Neutrophil (primary cell): ENCODE data around the gene NUMA1.

Source experiments
- H3K27ac ChIP-seq: fragments of 200-600 bp; sonication (generic); 2 replicates; pipeline ENCODE4 v1.5.1; 2016; ENCODE audit warnings: mild to moderate bottlenecking, moderate library complexity
- H3K27me3 ChIP-seq: fragments of 200-600 bp; sonication (generic); 2 replicates; pipeline ENCODE4 v1.6.0; 2016; ENCODE audit warnings: mild to moderate bottlenecking
- H3K36me3 ChIP-seq: fragments of 200-600 bp; sonication (generic); 2 replicates; pipeline ENCODE4 v1.5.1; 2017
- H3K4me1 ChIP-seq, 2 experiments: fragments of 200-600 bp in 1 of 2; sonication (generic) in 1 of 2; 1 replicate in 1 of 2; 2 replicates in 1 of 2; pipeline versions ENCODE4 v1.5.1 to v1.6.1; 2013 to 2016; ENCODE audit warnings: low read depth in 1 of 2, low read length in 1 of 2, mild to moderate bottlenecking in 1 of 2, moderate library complexity in 1 of 2; ENCODE audit not compliant: control insufficient read depth in 1 of 2, insufficient read depth in 1 of 2
- H3K4me3 ChIP-seq, 2 experiments: fragments of 200-600 bp in 1 of 2; sonication (generic) in 1 of 2; 1 replicate in 1 of 2; 2 replicates in 1 of 2; pipeline ENCODE4 v1.5.1; 2013 to 2016; ENCODE audit warnings: low read depth in 1 of 2, low read length in 1 of 2, mild to moderate bottlenecking in 1 of 2, moderate library complexity in 1 of 2
- H3K9me3 ChIP-seq: fragments of 200-600 bp; sonication (generic); 2 replicates; pipeline ENCODE4 v1.5.1; 2016
- TF ChIP-seq, protein P1 (sequence below): fragments of 200-600 bp; sonication (generic); IDR thresholded peaks from 2 replicates; pipeline ENCODE4 v1.5.1; 2016; ENCODE audit warnings: antibody characterized with exemption

NUMA1 gene

DNA sequence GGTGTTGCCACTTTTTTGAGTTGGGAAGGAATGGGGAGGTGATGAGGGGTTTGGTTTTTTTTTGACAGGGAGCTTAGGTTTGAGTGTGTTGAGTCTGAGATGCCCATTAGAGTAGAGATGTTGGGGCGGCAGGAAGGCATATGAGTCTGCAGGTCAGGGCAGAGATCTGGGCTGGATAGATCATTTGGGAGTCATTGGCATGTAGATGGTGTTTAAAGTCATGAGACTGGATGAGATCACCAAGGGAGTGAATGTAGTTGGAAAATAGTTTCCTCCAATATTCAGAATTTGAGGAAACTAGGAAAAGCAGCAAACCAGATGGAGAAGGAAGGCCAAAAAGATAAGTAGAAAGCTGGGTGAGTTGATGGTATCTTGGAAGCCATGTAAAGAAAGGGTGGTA, 34.2 kb upstream of the NUMA1 start:
- H3K4me1 ChIP-seq, result peaks cover 80 to 81% of the 10 kb centered on the region in 2 experiments
- no peak overlapping the region for H3K4me3 ChIP-seq
- H3K27me3 ChIP-seq, result no peaks in the 10 kb centered on the region
- no peaks in the 10 kb centered on the region for H3K36me3 ChIP-seq
- TF ChIP-seq, protein P1, sequence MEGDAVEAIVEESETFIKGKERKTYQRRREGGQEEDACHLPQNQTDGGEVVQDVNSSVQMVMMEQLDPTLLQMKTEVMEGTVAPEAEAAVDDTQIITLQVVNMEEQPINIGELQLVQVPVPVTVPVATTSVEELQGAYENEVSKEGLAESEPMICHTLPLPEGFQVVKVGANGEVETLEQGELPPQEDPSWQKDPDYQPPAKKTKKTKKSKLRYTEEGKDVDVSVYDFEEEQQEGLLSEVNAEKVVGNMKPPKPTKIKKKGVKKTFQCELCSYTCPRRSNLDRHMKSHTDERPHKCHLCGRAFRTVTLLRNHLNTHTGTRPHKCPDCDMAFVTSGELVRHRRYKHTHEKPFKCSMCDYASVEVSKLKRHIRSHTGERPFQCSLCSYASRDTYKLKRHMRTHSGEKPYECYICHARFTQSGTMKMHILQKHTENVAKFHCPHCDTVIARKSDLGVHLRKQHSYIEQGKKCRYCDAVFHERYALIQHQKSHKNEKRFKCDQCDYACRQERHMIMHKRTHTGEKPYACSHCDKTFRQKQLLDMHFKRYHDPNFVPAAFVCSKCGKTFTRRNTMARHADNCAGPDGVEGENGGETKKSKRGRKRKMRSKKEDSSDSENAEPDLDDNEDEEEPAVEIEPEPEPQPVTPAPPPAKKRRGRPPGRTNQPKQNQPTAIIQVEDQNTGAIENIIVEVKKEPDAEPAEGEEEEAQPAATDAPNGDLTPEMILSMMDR, result no peak
- peak overlapping the region; percentile 98 for H3K27ac ChIP-seq
- no peaks in the 10 kb centered on the region for H3K9me3 ChIP-seq

DNA sequence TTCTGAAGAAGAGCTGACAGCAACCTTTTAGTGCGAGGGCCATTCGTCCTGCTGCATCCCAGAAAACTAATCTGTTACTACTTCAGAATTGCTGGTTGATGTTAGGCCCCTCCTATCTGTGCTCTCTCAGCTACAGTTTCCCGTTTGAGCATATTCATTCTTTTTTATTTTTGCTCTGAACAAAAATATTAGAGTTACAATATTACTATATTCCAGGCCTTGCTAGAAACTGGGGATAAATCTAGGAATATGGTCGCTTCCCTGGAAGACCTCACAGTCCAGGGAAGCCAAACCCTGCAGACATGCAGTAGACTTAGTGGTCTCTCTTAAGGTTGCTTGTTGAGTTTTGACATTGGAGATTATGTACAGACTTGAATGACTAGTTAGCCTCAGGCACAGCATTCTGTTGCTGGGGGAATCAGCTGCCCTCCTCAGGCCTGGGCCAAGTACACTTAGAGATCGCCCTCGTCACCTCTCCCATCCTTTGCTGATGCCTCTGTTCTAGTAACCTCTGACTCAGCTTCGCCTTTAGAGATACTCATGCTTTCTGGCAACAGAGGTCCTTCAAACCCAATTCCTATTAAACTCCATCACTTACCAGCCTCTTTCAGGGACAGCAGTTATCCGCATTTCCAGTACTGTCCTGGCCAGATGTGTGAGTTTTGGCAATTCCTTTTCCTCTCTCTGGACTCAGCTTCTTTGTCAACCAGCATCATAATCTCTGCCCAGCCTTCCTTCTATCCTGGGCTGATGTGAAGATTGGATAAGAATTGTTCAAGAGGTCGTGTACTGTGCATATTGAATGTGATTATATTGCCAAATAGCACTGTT, 32.9 kb upstream of the NUMA1 start:
- Histone ChIP-seq H3K36me3 (no peaks in the 10 kb centered on the region), H3K27ac (peak overlapping the region; percentile 98), H3K27me3 (no peaks in the 10 kb centered on the region), H3K4me1 (peaks cover 66 to 68% of the 10 kb centered on the region in 2 experiments), H3K9me3 (no peaks in the 10 kb centered on the region), H3K4me3 (peak overlapping the region; percentile 67 to 78)
- TF ChIP-seq, protein P1, result no peak

DNA sequence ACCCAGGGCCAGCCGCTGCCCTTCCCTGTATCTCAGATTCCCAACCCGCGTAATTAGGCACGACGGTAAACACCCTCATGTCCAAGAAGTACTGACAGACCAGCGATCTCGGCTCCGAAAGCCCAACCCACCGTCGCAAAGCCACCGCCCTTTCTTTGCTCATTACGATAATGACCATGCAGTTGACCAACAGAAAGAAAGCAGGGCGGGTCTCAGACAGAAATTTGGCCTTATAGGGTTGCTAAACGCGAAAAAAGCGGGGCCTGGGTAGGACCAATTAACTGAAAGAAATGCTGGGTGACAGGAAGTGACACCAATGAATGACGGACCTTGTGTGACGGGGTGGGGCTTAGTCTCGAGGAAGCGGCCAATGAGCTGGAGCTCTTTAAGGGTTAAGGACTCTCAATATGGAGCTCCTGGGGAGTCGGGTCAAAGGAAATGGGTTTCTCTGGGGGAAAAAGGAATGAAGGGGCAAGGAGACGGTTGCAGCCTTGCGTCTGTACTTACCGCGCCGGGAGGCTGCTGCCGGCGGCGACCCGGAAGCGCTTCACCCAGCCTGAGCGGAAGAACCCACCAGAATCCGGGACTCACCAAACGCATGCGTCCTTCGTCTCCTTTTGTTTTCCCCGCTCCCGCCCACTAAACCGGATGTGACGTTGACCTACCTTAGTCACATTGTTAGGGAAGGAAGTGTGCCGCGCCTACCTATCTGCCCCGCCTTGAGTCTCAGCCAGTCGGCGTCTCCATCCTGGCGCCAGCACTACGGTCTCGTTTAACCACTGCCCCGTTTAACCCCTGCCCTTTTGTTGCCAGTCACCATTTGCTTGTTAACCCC, 32.0 kb upstream of the NUMA1 start, which contains the start of gene ANAPC15:
TSS of gene ANAPC15 (minus strand) at position 553 of the 835 bp plus-strand sequence. CDS start 1,419 bp downstream, outside the sequence.
- TF ChIP-seq, protein P1, result peak; percentile 29
- Histone ChIP-seq H3K36me3 (no peaks in the 10 kb centered on the region), H3K4me1 (peaks cover 58 to 59% of the 10 kb centered on the region in 2 experiments), H3K27ac (peak within 1 kb of the TSS; percentile 98), H3K9me3 (no peaks in the 10 kb centered on the region), H3K4me3 (peak within 1 kb of the TSS; percentile 67 to 78), H3K27me3 (no peaks in the 10 kb centered on the region)

DNA sequence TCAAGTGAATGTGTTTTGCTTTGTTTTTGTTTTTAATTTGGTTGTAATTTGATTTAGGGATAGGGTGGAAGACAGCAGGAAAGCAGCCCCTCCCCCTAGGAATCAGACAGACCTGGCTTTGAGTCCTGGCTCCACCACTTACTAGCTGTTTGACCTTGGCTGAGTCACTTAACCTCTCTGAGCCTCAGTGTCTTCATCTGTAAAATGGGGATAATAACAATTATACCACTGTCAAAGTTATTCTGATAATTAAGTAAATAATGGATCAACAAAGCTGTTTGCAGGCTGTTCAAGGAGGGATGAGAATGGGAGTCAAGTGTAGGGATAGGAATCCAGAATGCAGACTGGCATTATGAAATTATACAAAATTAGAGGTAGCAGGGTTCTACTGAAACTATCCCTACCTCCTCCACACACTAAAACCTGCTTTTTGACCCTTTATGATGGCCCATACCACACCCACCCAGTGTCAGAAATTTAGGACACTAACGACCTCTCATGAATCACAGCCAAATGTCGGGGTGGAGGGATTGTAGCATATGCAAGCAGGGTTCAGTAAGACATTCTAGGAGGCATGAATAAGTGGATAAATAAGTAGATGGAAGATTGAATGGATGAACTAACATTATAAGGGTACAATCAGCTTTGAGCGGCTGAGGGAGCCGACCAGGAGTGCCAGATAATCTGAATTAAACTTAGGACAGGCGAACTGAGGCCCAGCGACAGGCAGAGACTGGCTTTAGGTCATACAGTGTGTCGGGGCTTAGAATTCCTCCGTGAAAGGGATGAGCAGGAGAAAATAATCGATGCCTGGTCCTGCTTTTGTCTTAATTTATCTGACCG, 31.2 kb upstream of the NUMA1 start:
- H3K4me3 ChIP-seq, result peak overlapping the region; percentile 67 to 78
- H3K4me1 ChIP-seq, result peaks cover 50 to 51% of the 10 kb centered on the region in 2 experiments
- no peaks in the 10 kb centered on the region for H3K27me3 ChIP-seq
- no peaks in the 10 kb centered on the region for H3K36me3 ChIP-seq
- H3K9me3 ChIP-seq, result no peaks in the 10 kb centered on the region
- H3K27ac ChIP-seq, result peak overlapping the region; percentile 98
- TF ChIP-seq, protein P1, result no peak

DNA sequence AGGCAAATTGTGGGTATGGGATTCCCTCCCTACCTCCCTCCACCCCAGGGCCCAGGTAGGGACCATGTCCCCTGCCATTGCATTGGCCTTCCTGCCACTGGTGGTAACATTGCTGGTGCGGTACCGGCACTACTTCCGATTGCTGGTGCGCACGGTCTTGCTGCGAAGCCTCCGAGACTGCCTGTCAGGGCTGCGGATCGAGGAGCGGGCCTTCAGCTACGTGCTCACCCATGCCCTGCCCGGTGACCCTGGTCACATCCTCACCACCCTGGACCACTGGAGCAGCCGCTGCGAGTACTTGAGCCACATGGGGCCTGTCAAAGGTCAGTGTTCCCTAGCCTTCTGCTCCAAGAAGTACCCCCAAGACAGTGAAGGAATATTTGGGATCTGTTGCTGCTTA, 25.5 kb upstream of the NUMA1 start, which contains the start of gene TOMT:
TSS of gene TOMT (plus strand) at position 37 of the 400 bp plus-strand sequence. CDS start at position 65, 28 bp downstream.
- H3K4me3 ChIP-seq, result no peak within 1 kb of the TSS
- no peaks in the 10 kb centered on the region for H3K36me3 ChIP-seq
- peak within 1 kb of the TSS; percentile 95 for H3K27ac ChIP-seq
- no peaks in the 10 kb centered on the region for H3K9me3 ChIP-seq
- peaks cover 29 to 31% of the 10 kb centered on the region in 2 experiments for H3K4me1 ChIP-seq
- TF ChIP-seq, protein P1, result no peak
- no peaks in the 10 kb centered on the region for H3K27me3 ChIP-seq
